OCI-LY7 (cell line): ENCODE results near the gene CERS4. TPM values are rescaled to one million over a fixed set of nuclear protein-coding genes. Genes with fewer than 3 reads are reported as not detected.

Experiments
- BruUV-seq: library from RNA; stranded (reverse); fragments of 400-500 nt; replicated peaks from 2 replicates; lab custom pipeline; 2021; lab: Mats Ljungman, UMichigan
- CTCF ChIA-PET: fragments of 300-600 bp; sonication (Branson Sonifier 250); formaldehyde crosslinking; loops from one replicate; lab custom pipeline; 2022; ENCODE audit warnings: antibody characterized with exemption; ENCODE audit not compliant: unreplicated experiment; lab: Charles Lee
- POLR2A ChIA-PET: fragments of 300-600 bp; sonication (Branson Sonifier 250); formaldehyde crosslinking; loops from one replicate; lab custom pipeline; 2022; ENCODE audit warnings: antibody characterized with exemption; lab: Charles Lee
- DNase-seq: peaks from one replicate; pipeline ENCODE4 v3.0.0-alpha.2; 2015; ENCODE audit warnings: low spot score
- H2AFZ ChIP-seq: fragments of 200-600 bp; sonication (generic), shearing (Covaris generic); 2 replicates; pipeline ENCODE4 v1.6.1; 2014; ENCODE audit warnings: mild to moderate bottlenecking, antibody characterized with exemption, low read length, moderate library complexity
- H3K27ac ChIP-seq: fragments of 200-600 bp; sonication (generic); 2 replicates; pipeline ENCODE4 v1.5.1; 2014; ENCODE audit warnings: mixed run types, low read depth, mild to moderate bottlenecking, moderate library complexity, low read length, inconsistent platforms; ENCODE audit not compliant: poor library complexity, severe bottlenecking
- H3K36me3 ChIP-seq: fragments of 200-600 bp; sonication (generic); 2 replicates; pipeline ENCODE4 v1.6.1; 2014; ENCODE audit warnings: mild to moderate bottlenecking, antibody characterized with exemption, low read length, moderate library complexity, mixed read lengths; ENCODE audit not compliant: insufficient read depth
- H3K4me1 ChIP-seq: fragments of 200-600 bp; sonication (generic); 2 replicates; pipeline ENCODE4 v1.5.1; 2014; ENCODE audit warnings: mild to moderate bottlenecking, low read length; ENCODE audit not compliant: insufficient read depth, poor library complexity, severe bottlenecking
- H3K4me2 ChIP-seq: fragments of 200-600 bp; sonication (generic); 2 replicates; pipeline ENCODE4 v1.6.1; 2014; ENCODE audit warnings: mild to moderate bottlenecking, low read length
- H3K4me3 ChIP-seq: fragments of 200-600 bp; sonication (generic); 2 replicates; pipeline ENCODE4 v1.5.1; 2014; ENCODE audit warnings: mild to moderate bottlenecking, low read depth, low read length; ENCODE audit not compliant: poor library complexity, severe bottlenecking
- H3K79me2 ChIP-seq: fragments of 200-600 bp; sonication (generic); 2 replicates; pipeline ENCODE4 v1.6.1; 2016; ENCODE audit warnings: low read depth, mild to moderate bottlenecking, low read length, moderate library complexity, mixed read lengths; ENCODE audit not compliant: insufficient read depth
- H3K9me2 ChIP-seq: fragments of 200-600 bp; sonication (generic); 2 replicates; pipeline ENCODE4 v1.6.1; 2016; ENCODE audit warnings: mild to moderate bottlenecking, low read length, mixed read lengths; ENCODE audit not compliant: insufficient read depth
- H3K9me3 ChIP-seq: fragments of 200-600 bp; sonication (generic); 2 replicates; pipeline ENCODE4 v1.6.1; 2014; ENCODE audit warnings: mild to moderate bottlenecking, mixed run types, low read length, mixed read lengths
- H4K20me1 ChIP-seq: fragments of 200-600 bp; sonication (generic); 2 replicates; pipeline ENCODE4 v1.6.1; 2014; ENCODE audit warnings: mild to moderate bottlenecking, antibody characterized with exemption, low read length, moderate library complexity, mixed read lengths; ENCODE audit not compliant: insufficient read depth
- CTCF ChIP-seq: fragments of 200-600 bp; sonication (generic); conservative IDR thresholded peaks from 2 replicates; pipeline ENCODE4 v1.5.1; 2014; ENCODE audit warnings: mild to moderate bottlenecking, antibody characterized with exemption, low read length, moderate library complexity, mixed read lengths
- EZH2phosphoT487 ChIP-seq: fragments of 200-600 bp; sonication (generic); IDR thresholded peaks from 2 replicates; pipeline ENCODE4 v1.6.1; 2018; ENCODE audit warnings: low read depth, borderline replicate concordance, mild to moderate bottlenecking, mixed run types, antibody characterized with exemption, low read length, moderate library complexity, mixed read lengths
- intact Hi-C: fragments of 100-400 bp; cut with micrococcal nuclease; formaldehyde crosslinking; loops from one replicate; pipeline ENCODE4 v1.10.0; 2022; ENCODE audit not compliant: unreplicated experiment
- total RNA-seq, 2 experiments: library from RNA; depleted of rRNA in 1 of 2; stranded (reverse); fragments of >200 nt in 1 of 2; shearing (Covaris generic) in 1 of 2; gene quantifications; 2 replicates each; pipeline ENCODE4 v1.2.3, GENCODE V29; 2014 to 2022

CERS4 gene
- total RNA-seq, 2 experiments from 2014 or later, result 36.8 to 54.9 TPM

GRCh38 chr19:8163759-8164158 is 45.4 kb upstream of the CERS4 start:
- H2AFZ ChIP-seq, result no peak overlapping the region
- intact Hi-C loops, result no loop called here

GRCh38 chr19:8167985-8168384 is 41.2 kb upstream of the CERS4 start:
- H3K9me3 ChIP-seq, result no peaks in the 10 kb centered on the region
- peaks cover 2% of the 10 kb centered on the region for H3K4me1 ChIP-seq
- no peak for TF ChIP-seq EZH2phosphoT487
- no peaks in the 10 kb centered on the region for H3K9me2 ChIP-seq
- H3K4me3 ChIP-seq, result no peak overlapping the region
- H3K36me3 ChIP-seq, result no peaks in the 10 kb centered on the region
- no peak overlapping the region for H3K27ac ChIP-seq
- no TSS peak for BruUV-seq
- H4K20me1 ChIP-seq, result no peaks in the 10 kb centered on the region
- ChIA-PET CTCF (no interaction called here), POLR2A (no interaction called here)
- no peak overlapping the region for H3K4me2 ChIP-seq
- DNase-seq, result no peak
- H2AFZ ChIP-seq, result no peak overlapping the region
- no peaks in the 10 kb centered on the region for H3K79me2 ChIP-seq
- intact Hi-C loops, result no loop called here

More at GRCh38 chr19:8163759-8164158, 45.4 kb upstream of the CERS4 start:
- POLR2A ChIA-PET, result interaction anchor here (0.6 kb wide), 1 partner anchor 84 kb away, joined by 7 read pairs; no protein-coding TSS in a partner anchor
- Histone ChIP-seq H3K27ac (no peak overlapping the region), H4K20me1 (no peaks in the 10 kb centered on the region), H3K9me2 (no peaks in the 10 kb centered on the region), H3K9me3 (peaks cover 4% of the 10 kb centered on the region; the same call in 1 of the 2 replicates), H3K4me3 (no peak overlapping the region), H3K79me2 (no peaks in the 10 kb centered on the region), H3K4me2 (no peak overlapping the region), H3K36me3 (no peaks in the 10 kb centered on the region), H3K4me1 (peaks cover 14% of the 10 kb centered on the region)
- TF ChIP-seq EZH2phosphoT487, result no peak
- no peak for TF ChIP-seq CTCF
- DNase-seq, result no peak
- CTCF ChIA-PET, result interaction anchor here (0.7 kb wide), 1 partner anchor 168 kb away, joined by 4 read pairs; no protein-coding TSS in a partner anchor
- BruUV-seq, result no TSS peak

- no peak for TF ChIP-seq CTCF
- TF ChIP-seq EZH2phosphoT487, result no peak
- peaks cover 2% of the 10 kb centered on the region for H3K4me1 ChIP-seq
- no peaks in the 10 kb centered on the region for H4K20me1 ChIP-seq
- H3K27ac ChIP-seq, result no peak overlapping the region
- no peak overlapping the region for H3K4me3 ChIP-seq
- no peaks in the 10 kb centered on the region for H3K79me2 ChIP-seq
- POLR2A ChIA-PET, result no interaction called here
- no peak overlapping the region for H3K4me2 ChIP-seq
- CTCF ChIA-PET, result no interaction called here
- no peaks in the 10 kb centered on the region for H3K36me3 ChIP-seq
- no peaks in the 10 kb centered on the region for H3K9me2 ChIP-seq
- H3K9me3 ChIP-seq, result no peaks in the 10 kb centered on the region
- no peak for DNase-seq
- intact Hi-C loops, result no loop called here
- no TSS peak for BruUV-seq
- H2AFZ ChIP-seq, result no peak overlapping the region
These were observed 40.6 kb upstream of the CERS4 start for GRCh38 chr19:8168537-8168936.
